ENCODE measurements around the gene EPHA8.

GRCh38 chr1:22584001-22584562 lies 20.8 kb downstream of the EPHA8 start:
- TF ChIP-seq CTCF (IDR thresholded peaks at IDR 0.05) (no peak), POLR2AphosphoS5 (IDR thresholded peaks at IDR 0.05) (no peak), POLR2A (IDR thresholded peaks at IDR 0.05) (no peak)
